ENCODE results near the gene NBPF14. TPM values are rescaled to one million over a fixed set of nuclear protein-coding genes. Genes with fewer than 3 reads are reported as not detected.
"Not testable (repeated sequence)": the region's sequence is repeated elsewhere in the genome, so short reads cannot be mapped to it uniquely, and the experiment has no call there.

Gene NBPF14
- polyA plus RNA-seq, 1 of the 3 experiments (the other 2 are of a cell fraction) = 2.9 TPM

GRCh38 chr1:148529101-148529567 lies 66.7 kb downstream of the NBPF14 start:
- CTCF ChIA-PET; H3K4me3 ChIP-seq (ENCODE audit: low read depth in 2 of 2, low read length in 1 of 2); H3K4me1 ChIP-seq (ENCODE audit: control insufficient read depth in 1 of 2, insufficient read depth in 2 of 2, low read depth in 1 of 2, low read length in 1 of 2); H2AFZ ChIP-seq (ENCODE audit: low read depth); H3K4me2 ChIP-seq; H4K20me1 ChIP-seq (ENCODE audit: insufficient read depth); H3K36me3 ChIP-seq (replicated peaks in 1 of 2; ENCODE audit: control insufficient read depth in 1 of 2, insufficient read depth in 2 of 2, low read length in 1 of 2); H3K27me3 ChIP-seq (ENCODE audit: insufficient read depth); H3K27ac ChIP-seq (ENCODE audit: low read depth in 2 of 2, low read length in 1 of 2); H3K9me3 ChIP-seq; H3K9me2 ChIP-seq; POLR2A ChIA-PET; H3F3A ChIP-seq (replicated peaks; ENCODE audit: insufficient read depth); H3K9ac ChIP-seq; H3K79me2 ChIP-seq (ENCODE audit: insufficient read depth); DNase-seq: not testable (repeated sequence)
- 4% methylated on average over 7 of the region's 25 CpGs for WGBS (ENCODE audit: low lambda C conversion rate)

- H3K4me2 ChIP-seq; H3K4me3 ChIP-seq (ENCODE audit: low read depth in 2 of 2, low read length in 1 of 2); H3K4me1 ChIP-seq (ENCODE audit: control insufficient read depth in 1 of 2, insufficient read depth in 2 of 2, low read depth in 1 of 2, low read length in 1 of 2); H4K20me1 ChIP-seq (ENCODE audit: insufficient read depth); H3K27ac ChIP-seq (ENCODE audit: low read depth in 2 of 2, low read length in 1 of 2); CTCF ChIA-PET; H3F3A ChIP-seq (replicated peaks; ENCODE audit: insufficient read depth); H3K36me3 ChIP-seq (replicated peaks in 1 of 2; ENCODE audit: control insufficient read depth in 1 of 2, insufficient read depth in 2 of 2, low read length in 1 of 2); H3K9me2 ChIP-seq; H2AFZ ChIP-seq (ENCODE audit: low read depth); POLR2A ChIA-PET; H3K9ac ChIP-seq; H3K79me2 ChIP-seq (ENCODE audit: insufficient read depth); DNase-seq; H3K9me3 ChIP-seq; H3K27me3 ChIP-seq (ENCODE audit: insufficient read depth): not testable (repeated sequence)
- WGBS (ENCODE audit: low lambda C conversion rate) = 0% methylated on average over 2 of the region's 24 CpGs
These were observed 67.2 kb downstream of the NBPF14 start for GRCh38 chr1:148528591-148528990.

DNA sequence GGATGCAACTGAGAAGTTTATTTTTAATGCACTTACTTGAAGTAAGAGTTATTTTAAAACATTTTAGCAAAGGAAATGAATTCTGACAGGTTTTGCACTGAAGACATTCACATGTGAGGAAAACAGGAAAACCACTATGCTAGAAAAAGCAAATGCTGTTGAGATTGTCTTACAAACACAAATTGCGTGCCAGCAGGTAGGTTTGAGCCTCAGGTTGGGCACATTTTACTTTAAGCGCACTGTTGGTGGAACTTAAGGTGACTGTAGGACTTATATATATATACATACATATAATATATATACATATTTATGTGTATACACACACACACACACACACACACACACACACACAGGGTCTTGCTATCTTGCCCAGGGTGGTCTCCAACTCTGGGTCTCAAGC lies 69.2 kb downstream of the NBPF14 start:
- H3K4me1 ChIP-seq (ENCODE audit: control insufficient read depth in 1 of 2, insufficient read depth in 2 of 2, low read depth in 1 of 2, low read length in 1 of 2); H3K9me2 ChIP-seq; H3K4me3 ChIP-seq (ENCODE audit: low read depth in 2 of 2, low read length in 1 of 2); H4K20me1 ChIP-seq (ENCODE audit: insufficient read depth); H3K9me3 ChIP-seq; CTCF ChIA-PET; H3K36me3 ChIP-seq (replicated peaks in 1 of 2; ENCODE audit: control insufficient read depth in 1 of 2, insufficient read depth in 2 of 2, low read length in 1 of 2); H3K9ac ChIP-seq; POLR2A ChIA-PET; H2AFZ ChIP-seq (ENCODE audit: low read depth); H3K27ac ChIP-seq (ENCODE audit: low read depth in 2 of 2, low read length in 1 of 2); H3K79me2 ChIP-seq (ENCODE audit: insufficient read depth); H3F3A ChIP-seq (replicated peaks; ENCODE audit: insufficient read depth); H3K4me2 ChIP-seq; H3K27me3 ChIP-seq (ENCODE audit: insufficient read depth); DNase-seq: not testable (repeated sequence)
- 82% methylated on average over 2 of the region's 2 CpGs for WGBS (ENCODE audit: low lambda C conversion rate)

DNA sequence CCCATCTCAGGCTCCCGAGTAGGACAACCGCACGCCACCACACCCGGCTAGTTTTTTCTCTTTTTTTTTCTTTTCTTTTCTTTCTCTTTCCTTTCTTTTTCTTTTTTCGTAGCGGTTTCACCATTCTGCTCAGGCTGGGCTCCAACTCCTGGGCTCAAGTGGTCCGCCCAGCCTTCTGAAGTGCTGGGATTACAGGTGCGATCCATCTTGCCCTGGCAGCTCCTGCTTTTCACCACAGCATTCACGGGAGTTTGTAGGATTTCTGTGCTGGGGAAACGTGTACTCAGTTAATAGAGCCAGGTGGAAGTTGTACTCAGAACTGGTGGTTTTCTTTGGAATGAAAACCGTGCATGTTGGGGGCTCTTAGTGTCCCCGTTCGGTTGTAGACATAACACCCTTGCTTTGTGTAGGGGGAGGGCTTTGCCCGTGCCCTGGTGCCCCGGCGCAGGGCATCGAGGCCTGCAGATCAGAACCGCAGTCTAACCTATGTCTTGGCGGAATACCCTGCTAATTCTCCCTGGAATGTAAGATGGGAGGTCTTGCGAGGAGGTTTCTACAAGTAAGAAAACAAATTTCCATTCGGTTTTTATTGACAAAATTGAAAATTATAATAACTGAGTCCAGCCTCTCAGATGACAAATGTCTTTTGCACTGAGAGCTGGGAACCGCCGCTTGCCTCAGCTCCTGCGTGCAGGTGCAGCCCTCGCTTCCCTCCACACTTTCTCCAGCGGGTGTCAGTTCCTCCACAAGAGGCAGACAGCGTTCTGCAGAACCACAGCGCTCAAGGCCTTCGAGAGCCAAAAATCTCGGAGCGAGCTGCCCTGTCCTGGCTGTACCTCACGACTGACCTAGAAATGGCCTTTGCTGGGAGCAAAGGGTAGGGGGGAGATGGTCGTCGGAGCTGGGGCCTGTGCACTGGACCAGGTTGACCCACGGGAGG lies 72.3 kb downstream of the NBPF14 start:
- H3K4me2 ChIP-seq = not testable (repeated sequence)

More for the DNA sequence above, 72.3 kb downstream of the NBPF14 start:
- H3K9me2 ChIP-seq; H2AFZ ChIP-seq (ENCODE audit: low read depth); H3K9me3 ChIP-seq; H3K79me2 ChIP-seq (ENCODE audit: insufficient read depth); H3K4me3 ChIP-seq (ENCODE audit: low read depth in 2 of 2, low read length in 1 of 2); H3F3A ChIP-seq (replicated peaks; ENCODE audit: insufficient read depth); H3K36me3 ChIP-seq (replicated peaks in 1 of 2; ENCODE audit: control insufficient read depth in 1 of 2, insufficient read depth in 2 of 2, low read length in 1 of 2); POLR2A ChIA-PET; H3K27me3 ChIP-seq (ENCODE audit: insufficient read depth); DNase-seq; H3K9ac ChIP-seq; CTCF ChIA-PET; H4K20me1 ChIP-seq (ENCODE audit: insufficient read depth); H3K4me1 ChIP-seq (ENCODE audit: control insufficient read depth in 1 of 2, insufficient read depth in 2 of 2, low read depth in 1 of 2, low read length in 1 of 2); H3K27ac ChIP-seq (ENCODE audit: low read depth in 2 of 2, low read length in 1 of 2): not testable (repeated sequence)
- 37% methylated on average over 7 of the region's 35 CpGs for WGBS (ENCODE audit: low lambda C conversion rate)

Data from SK-N-SH (cell line).